GM18499 (cell line): Measurements from ENCODE around the gene HOXB2.

Source experiments
- ATAC-seq: cut with Tn5 transposase; IDR thresholded peaks from one replicate; pipeline ENCODE4 v1.9.1; 2021; ENCODE audit warnings: moderate number of reproducible peaks; ENCODE audit not compliant: insufficient read depth, unreplicated experiment

HOXB2 gene

GRCh38 chr17:48579760-48580554, 35.0 kb upstream of the HOXB2 start:
- no peak for ATAC-seq

- ATAC-seq = no peak
Observed at GRCh38 chr17:48579471-48579759, 34.5 kb upstream of the HOXB2 start.

GRCh38 chr17:48578616-48579470, 33.9 kb upstream of the HOXB2 start:
- ATAC-seq = no peak

GRCh38 chr17:48577946-48578615, 33.2 kb upstream of the HOXB2 start, which contains the start of gene HOXB4:
Gene HOXB4, minus strand, starts transcription at chr17:48578350. Its CDS starts 31 bp downstream, at chr17:48578319.
- ATAC-seq = no peak

DNA sequence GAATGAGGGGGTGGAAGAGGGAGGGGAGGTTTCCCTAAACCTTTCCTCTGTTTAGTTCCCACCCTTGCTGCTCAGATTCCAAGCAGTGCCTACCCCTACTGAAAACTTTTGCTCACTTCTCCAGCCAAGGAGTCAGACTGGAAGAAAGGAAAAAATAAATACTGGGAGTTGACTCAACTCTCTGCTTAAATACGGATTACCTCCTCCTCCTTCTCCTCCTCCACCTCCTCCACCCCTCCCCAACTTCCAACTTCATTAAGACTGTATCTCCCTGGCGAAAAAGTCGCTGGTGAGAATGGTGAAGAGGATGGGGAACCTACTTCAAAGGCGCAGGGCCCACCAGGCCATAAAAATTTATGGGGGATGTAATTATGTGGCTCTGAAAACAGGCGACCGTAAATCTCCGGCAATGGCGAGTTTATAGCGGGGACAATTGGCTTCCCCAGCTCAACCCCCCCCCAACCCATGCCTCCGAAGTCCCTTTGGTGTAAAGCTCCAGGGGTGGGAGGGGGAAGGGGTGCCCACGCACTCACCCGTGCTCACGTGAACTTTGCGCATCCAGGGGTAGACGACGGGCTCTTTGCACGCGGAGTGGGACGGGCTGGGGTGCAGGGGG, 32.5 kb upstream of the HOXB2 start:
- ATAC-seq = no peak

GRCh38 chr17:48576479-48577309, 31.8 kb upstream of the HOXB2 start:
- no peak for ATAC-seq

DNA sequence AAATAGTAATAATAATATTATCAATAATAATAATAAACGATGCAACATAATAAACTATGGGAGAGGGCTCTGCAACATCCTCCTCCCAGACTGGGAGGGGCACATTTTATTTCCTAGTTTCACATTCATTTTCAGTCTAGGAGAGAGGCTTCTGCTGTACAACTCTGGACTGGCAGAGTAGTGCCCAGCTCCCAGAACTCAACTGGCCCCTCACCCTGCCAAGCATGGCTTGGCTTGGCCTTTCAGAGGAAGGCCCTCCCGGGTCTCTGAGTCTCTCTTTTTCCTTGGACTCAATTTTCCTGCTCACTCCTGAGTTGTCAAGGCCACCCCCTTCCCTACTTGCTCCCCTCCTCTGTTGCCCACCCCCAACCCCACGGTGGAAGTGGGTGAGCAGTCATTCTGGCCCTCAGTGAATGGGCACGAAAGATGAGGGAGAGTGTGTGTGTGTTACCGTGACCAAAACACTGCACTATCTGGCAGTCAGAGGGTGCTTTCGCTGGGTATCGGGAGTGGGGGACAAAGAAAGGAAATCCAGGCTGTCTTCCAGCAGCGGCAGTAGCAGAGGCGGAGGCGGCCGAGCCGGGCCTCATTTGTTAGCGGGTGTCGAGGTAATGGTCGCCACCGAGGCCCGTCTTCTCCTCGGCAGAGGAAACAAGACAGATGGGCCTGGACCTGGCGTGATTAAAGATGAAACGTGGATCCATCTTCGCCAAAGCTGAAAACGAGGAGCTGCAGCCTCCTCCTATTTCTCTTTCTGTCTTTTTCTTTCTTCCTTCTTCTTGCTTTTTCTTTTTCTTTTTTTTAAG, 31.0 kb upstream of the HOXB2 start:
- ATAC-seq = no peak

DNA sequence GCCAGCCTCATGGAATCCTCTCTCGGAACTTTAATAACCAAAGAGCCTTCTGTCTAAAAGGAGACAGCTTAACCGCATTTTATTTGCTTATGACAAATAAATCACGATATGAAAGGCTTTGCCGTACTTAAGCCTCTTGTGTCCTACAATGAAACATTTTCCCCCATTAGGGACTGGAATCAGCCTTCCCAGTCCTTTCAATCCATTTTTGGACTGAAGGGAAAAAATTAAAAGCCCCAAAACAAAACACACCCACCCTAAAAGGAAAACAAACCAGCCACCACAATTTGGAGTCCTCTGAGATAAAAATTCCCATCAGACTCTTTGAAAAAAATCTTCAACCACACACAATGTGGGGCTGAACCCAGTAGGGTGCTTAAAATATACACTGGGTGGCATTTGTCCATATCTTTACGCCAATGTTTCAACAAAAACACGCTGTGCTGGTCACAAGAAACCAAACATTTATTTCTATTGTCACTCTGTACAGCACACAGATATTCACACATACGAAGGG, 30.2 kb upstream of the HOXB2 start:
- ATAC-seq = no peak

GRCh38 chr17:48574505-48575065, 29.7 kb upstream of the HOXB2 start:
- ATAC-seq = no peak

- no peak for ATAC-seq
Observed at GRCh38 chr17:48571826-48572417, 27.0 kb upstream of the HOXB2 start.

DNA sequence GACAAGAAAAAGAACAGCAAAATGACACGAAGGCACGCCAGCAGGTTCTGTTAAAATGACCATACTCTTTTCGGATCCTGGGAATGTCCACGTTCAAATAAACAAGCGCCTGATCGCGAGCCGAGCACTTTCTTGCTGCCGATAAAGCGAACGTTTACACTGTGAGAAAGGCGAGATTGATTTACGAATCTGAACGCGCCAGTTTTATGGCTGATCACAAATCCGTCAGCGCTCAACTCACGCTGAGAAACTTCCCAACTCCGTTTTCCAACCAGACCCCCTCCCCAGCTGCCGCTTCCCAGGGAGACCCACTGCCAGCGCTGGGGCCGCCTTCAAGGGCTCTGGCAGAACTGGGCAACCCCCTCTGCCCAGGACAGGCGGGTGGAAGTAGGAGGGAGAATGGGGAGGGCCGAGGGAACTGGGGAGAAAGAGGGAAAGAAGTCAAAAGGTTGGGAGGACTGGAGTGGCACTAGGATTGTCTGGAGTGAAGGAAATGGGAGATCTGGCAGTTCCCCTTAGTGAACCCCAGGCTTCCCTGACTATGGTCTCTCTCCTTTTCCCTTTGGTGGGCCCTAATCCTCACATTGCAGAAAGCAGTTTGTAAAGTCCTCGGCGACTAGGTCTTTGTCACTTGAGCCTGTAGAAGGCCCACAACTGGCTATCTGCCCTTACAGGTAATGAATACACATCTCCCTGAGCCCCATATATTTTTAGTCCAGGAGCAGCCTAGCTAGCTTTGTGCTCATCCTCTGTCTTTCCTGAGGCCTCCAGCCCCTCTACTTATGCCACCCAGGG, 26.3 kb upstream of the HOXB2 start:
- ATAC-seq = no peak

- no peak for ATAC-seq
Observed at GRCh38 chr17:48570325-48571023, 25.6 kb upstream of the HOXB2 start.

- no peak for ATAC-seq
Observed at GRCh38 chr17:48569674-48570324, 24.9 kb upstream of the HOXB2 start.

DNA sequence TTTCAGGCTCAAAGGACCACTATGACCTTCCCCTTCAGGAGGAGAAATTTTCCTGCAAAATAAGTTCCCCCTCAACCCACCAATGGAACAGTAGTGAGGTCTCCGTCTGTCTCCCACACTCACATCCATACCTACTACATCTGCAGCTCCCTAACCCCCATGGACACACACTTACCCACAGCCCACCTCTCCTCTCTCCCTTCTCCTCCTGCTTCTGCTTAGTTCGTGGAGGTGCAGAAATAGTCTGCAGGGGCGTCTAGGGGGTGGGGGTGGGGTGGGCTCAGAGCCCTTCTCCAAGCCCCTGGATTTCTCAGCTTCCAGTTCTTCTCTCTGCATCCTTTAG, 24.3 kb upstream of the HOXB2 start:
- ATAC-seq = no peak

- ATAC-seq = no peak
Observed at GRCh38 chr17:48568499-48569239, 23.8 kb upstream of the HOXB2 start.
